GM23338 (cell line): Measurements from ENCODE around the gene RAB4A. TPM values are rescaled to one million over a fixed set of nuclear protein-coding genes. Genes with fewer than 3 reads are reported as not detected.

Experiments used
- ATAC-seq: fragments of 200-7000 bp; cut with Tn5 transposase; 3 replicates; pipeline ENCODE4 v1.9.1; 2020
- DNase-seq: peaks from one replicate; pipeline ENCODE4 v3.0.0-alpha.2; 2015; ENCODE audit warnings: low spot score
- H2AFZ ChIP-seq: fragments of 200-600 bp; sonication (generic); 2 replicates; pipeline ENCODE4 v1.8.0; 2016; ENCODE audit warnings: antibody characterized with exemption, mild to moderate bottlenecking, moderate library complexity
- H3F3A ChIP-seq: fragments of 200-600 bp; sonication (generic); replicated peaks from 2 replicates; pipeline ENCODE4 v1.8.0; 2017; ENCODE audit warnings: antibody characterized with exemption, mixed run types, low read depth
- H3K27ac ChIP-seq: fragments of 200-600 bp; sonication (generic); 2 replicates; pipeline ENCODE4 v1.6.1; 2016; ENCODE audit warnings: low read depth
- H3K27me3 ChIP-seq: fragments of 200-600 bp; sonication (generic); 2 replicates; pipeline ENCODE4 v1.8.0; 2016; ENCODE audit warnings: mild to moderate bottlenecking, mixed run types, moderate library complexity; ENCODE audit not compliant: insufficient read depth
- H3K36me3 ChIP-seq: fragments of 200-600 bp; sonication (generic); 2 replicates; pipeline ENCODE4 v1.8.0; 2016; ENCODE audit warnings: mild to moderate bottlenecking; ENCODE audit not compliant: insufficient read depth
- H3K4me1 ChIP-seq: fragments of 200-600 bp; sonication (generic); 2 replicates; pipeline ENCODE4 v1.8.0; 2016; ENCODE audit warnings: mild to moderate bottlenecking, moderate library complexity; ENCODE audit not compliant: insufficient read depth
- H3K4me2 ChIP-seq: fragments of 200-600 bp; sonication (generic); 2 replicates; pipeline ENCODE4 v1.7.1; 2017; ENCODE audit warnings: mixed run types
- H3K4me3 ChIP-seq: fragments of 200-600 bp; sonication (generic); 2 replicates; pipeline ENCODE4 v1.6.1; 2016; ENCODE audit warnings: mixed run types
- H3K79me2 ChIP-seq: fragments of 200-600 bp; sonication (generic); replicated peaks from 2 replicates; pipeline ENCODE4 v1.8.0; 2017; ENCODE audit warnings: mild to moderate bottlenecking; ENCODE audit not compliant: insufficient read depth
- H3K9me2 ChIP-seq: fragments of 200-600 bp; sonication (generic); 2 replicates; pipeline ENCODE4 v1.8.0; 2017; ENCODE audit not compliant: insufficient read depth
- H4K20me1 ChIP-seq: fragments of 200-600 bp; sonication (generic); replicated peaks from 2 replicates; pipeline ENCODE4 v1.8.0; 2017; ENCODE audit warnings: mild to moderate bottlenecking; ENCODE audit not compliant: insufficient read depth
- H3K27ac Mint-ChIP-seq: 2 replicates; pipeline ENCODE4 v1.8.0; 2020; ENCODE audit warnings: inconsistent platforms, mild to moderate bottlenecking, moderate library complexity, mixed read lengths
- H3K27me3 Mint-ChIP-seq: 3 replicates; pipeline ENCODE4 v1.8.0; 2022; ENCODE audit warnings: low read depth, mild to moderate bottlenecking, moderate library complexity, mixed read lengths, inconsistent platforms; ENCODE audit not compliant: insufficient read depth, poor library complexity
- H3K36me3 Mint-ChIP-seq: 3 replicates; pipeline ENCODE4 v1.8.0; 2021; ENCODE audit warnings: low read depth, mild to moderate bottlenecking, inconsistent platforms, moderate library complexity, mixed read lengths
- H3K4me1 Mint-ChIP-seq: 3 replicates; pipeline ENCODE4 v1.8.0; 2020; ENCODE audit warnings: mild to moderate bottlenecking, inconsistent platforms, mixed read lengths
- H3K4me3 Mint-ChIP-seq: 3 replicates; pipeline ENCODE4 v1.8.0; 2021; ENCODE audit warnings: moderate library complexity, mild to moderate bottlenecking, inconsistent platforms, mixed read lengths
- H3K9me3 Mint-ChIP-seq: 3 replicates; pipeline ENCODE4 v1.8.0; 2020; ENCODE audit warnings: moderate library complexity, mild to moderate bottlenecking, inconsistent platforms, mixed read lengths
- CREB1 ChIP-seq: fragments of 250-450 bp; sonication (Bioruptor Pico); IDR thresholded peaks from 2 replicates; pipeline ENCODE4 v1.5.0; 2020; ENCODE audit warnings: low read depth, mild to moderate bottlenecking, moderate library complexity
- EZH2 ChIP-seq: fragments of 200-600 bp; sonication (generic); IDR thresholded peaks from one replicate; pipeline ENCODE4 v1.8.0; 2017; ENCODE audit warnings: antibody characterized with exemption, mild to moderate bottlenecking, low read depth; ENCODE audit not compliant: unreplicated experiment
- NANOG ChIP-seq: IDR thresholded peaks from 2 replicates; pipeline ENCODE4 v1.6.1; 2016; ENCODE audit warnings: antibody characterized with exemption, borderline replicate concordance
- STAT1 ChIP-seq: IDR thresholded peaks from one replicate; pipeline ENCODE4 v1.6.1; 2016; ENCODE audit warnings: antibody characterized with exemption; ENCODE audit not compliant: unreplicated experiment
- ZNF331 ChIP-seq: fragments of 250-450 bp; sonication (Bioruptor Pico); IDR thresholded peaks from 2 replicates; pipeline ENCODE4 v1.5.0; 2020; ENCODE audit warnings: low read depth, mild to moderate bottlenecking, moderate library complexity
- polyA plus RNA-seq: library from polyadenylated mRNA; unstranded; fragments of >200 nt; fragmentation: Nextera tagmentation; extraction: Ambion mirVana; gene quantifications from 2 replicates; pipeline ENCODE4 v1.2.1, GENCODE V29; 2016
- total RNA-seq: library from RNA; depleted of rRNA; stranded (reverse); fragments of >200 nt; shearing (Covaris generic); gene quantifications from 2 replicates; pipeline ENCODE4 v1.2.3, GENCODE V29; 2014
- TF ChIP-seq, protein P1 (sequence below): fragments of 250-450 bp; sonication (Bioruptor Pico); IDR thresholded peaks from 2 replicates; pipeline ENCODE4 v1.5.0; 2020; ENCODE audit warnings: mild to moderate bottlenecking, moderate library complexity
- TF ChIP-seq, protein P2 (sequence below): IDR thresholded peaks from 2 replicates; pipeline ENCODE4 v1.6.1; 2016; ENCODE audit warnings: antibody characterized with exemption

Gene RAB4A
- total and polyA plus RNA-seq, 2 experiments from 2014 or later = 37.5 to 50.8 TPM

DNA sequence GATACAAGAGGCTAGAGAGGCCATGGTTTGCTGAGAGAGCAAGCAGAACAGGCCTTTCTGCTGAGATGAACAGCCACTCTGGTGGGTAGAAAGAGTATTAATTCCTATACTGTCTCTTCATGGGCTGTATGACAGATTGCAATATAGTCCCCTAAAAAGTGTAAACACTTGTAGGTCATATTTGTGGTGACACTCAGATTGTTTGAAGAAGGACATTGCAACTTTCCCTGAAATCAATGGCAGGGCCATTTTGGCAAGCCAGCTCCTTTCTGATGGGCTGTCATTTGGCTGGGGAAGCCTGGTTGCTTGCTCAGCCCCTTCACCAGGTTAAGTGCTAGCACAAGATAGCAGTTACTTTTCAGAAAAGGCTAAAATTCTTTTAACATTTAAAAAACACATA is 27.5 kb downstream of the RAB4A start:
- no peaks in the 10 kb centered on the region for H3K4me1 ChIP-seq
- TF ChIP-seq, protein P1, sequence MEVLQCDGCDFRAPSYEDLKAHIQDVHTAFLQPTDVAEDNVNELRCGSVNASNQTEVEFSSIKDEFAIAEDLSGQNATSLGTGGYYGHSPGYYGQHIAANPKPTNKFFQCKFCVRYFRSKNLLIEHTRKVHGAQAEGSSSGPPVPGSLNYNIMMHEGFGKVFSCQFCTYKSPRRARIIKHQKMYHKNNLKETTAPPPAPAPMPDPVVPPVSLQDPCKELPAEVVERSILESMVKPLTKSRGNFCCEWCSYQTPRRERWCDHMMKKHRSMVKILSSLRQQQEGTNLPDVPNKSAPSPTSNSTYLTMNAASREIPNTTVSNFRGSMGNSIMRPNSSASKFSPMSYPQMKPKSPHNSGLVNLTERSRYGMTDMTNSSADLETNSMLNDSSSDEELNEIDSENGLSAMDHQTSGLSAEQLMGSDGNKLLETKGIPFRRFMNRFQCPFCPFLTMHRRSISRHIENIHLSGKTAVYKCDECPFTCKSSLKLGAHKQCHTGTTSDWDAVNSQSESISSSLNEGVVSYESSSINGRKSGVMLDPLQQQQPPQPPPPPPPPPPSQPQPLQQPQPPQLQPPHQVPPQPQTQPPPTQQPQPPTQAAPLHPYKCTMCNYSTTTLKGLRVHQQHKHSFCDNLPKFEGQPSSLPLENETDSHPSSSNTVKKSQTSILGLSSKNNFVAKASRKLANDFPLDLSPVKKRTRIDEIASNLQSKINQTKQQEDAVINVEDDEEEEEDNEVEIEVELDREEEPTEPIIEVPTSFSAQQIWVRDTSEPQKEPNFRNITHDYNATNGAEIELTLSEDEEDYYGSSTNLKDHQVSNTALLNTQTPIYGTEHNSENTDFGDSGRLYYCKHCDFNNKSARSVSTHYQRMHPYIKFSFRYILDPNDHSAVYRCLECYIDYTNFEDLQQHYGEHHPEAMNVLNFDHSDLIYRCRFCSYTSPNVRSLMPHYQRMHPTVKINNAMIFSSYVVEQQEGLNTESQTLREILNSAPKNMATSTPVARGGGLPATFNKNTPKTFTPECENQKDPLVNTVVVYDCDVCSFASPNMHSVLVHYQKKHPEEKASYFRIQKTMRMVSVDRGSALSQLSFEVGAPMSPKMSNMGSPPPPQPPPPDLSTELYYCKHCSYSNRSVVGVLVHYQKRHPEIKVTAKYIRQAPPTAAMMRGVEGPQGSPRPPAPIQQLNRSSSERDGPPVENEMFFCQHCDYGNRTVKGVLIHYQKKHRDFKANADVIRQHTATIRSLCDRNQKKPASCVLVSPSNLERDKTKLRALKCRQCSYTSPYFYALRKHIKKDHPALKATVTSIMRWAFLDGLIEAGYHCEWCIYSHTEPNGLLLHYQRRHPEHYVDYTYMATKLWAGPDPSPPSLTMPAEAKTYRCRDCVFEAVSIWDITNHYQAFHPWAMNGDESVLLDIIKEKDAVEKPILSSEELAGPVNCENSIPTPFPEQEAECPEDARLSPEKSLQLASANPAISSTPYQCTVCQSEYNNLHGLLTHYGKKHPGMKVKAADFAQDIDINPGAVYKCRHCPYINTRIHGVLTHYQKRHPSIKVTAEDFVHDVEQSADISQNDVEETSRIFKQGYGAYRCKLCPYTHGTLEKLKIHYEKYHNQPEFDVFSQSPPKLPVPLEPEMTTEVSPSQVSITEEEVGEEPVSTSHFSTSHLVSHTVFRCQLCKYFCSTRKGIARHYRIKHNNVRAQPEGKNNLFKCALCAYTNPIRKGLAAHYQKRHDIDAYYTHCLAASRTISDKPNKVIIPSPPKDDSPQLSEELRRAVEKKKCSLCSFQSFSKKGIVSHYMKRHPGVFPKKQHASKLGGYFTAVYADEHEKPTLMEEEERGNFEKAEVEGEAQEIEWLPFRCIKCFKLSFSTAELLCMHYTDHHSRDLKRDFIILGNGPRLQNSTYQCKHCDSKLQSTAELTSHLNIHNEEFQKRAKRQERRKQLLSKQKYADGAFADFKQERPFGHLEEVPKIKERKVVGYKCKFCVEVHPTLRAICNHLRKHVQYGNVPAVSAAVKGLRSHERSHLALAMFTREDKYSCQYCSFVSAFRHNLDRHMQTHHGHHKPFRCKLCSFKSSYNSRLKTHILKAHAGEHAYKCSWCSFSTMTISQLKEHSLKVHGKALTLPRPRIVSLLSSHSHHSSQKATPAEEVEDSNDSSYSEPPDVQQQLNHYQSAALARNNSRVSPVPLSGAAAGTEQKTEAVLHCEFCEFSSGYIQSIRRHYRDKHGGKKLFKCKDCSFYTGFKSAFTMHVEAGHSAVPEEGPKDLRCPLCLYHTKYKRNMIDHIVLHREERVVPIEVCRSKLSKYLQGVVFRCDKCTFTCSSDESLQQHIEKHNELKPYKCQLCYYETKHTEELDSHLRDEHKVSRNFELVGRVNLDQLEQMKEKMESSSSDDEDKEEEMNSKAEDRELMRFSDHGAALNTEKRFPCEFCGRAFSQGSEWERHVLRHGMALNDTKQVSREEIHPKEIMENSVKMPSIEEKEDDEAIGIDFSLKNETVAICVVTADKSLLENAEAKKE (CRISPR knock-in tag) = no peak
- TF ChIP-seq, protein P2, sequence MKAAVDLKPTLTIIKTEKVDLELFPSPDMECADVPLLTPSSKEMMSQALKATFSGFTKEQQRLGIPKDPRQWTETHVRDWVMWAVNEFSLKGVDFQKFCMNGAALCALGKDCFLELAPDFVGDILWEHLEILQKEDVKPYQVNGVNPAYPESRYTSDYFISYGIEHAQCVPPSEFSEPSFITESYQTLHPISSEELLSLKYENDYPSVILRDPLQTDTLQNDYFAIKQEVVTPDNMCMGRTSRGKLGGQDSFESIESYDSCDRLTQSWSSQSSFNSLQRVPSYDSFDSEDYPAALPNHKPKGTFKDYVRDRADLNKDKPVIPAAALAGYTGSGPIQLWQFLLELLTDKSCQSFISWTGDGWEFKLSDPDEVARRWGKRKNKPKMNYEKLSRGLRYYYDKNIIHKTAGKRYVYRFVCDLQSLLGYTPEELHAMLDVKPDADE = no peak
- no peak for TF ChIP-seq NANOG
- DNase-seq = no peak
- H3K27me3 Mint-ChIP-seq = peaks cover 4% of the 10 kb centered on the region
- H3K27ac Mint-ChIP-seq = no peak overlapping the region
- H2AFZ ChIP-seq = no peak overlapping the region
- H3K4me2 ChIP-seq = no peak overlapping the region
- H3K4me3 Mint-ChIP-seq = no peak overlapping the region
- H3F3A ChIP-seq = no peaks in the 10 kb centered on the region
- H3K27ac ChIP-seq = no peak overlapping the region
- 0 out of 2 replicates have a peak, but pooled peaks cover under 1% of the 10 kb centered on the region for H4K20me1 ChIP-seq
- no peaks in the 10 kb centered on the region for H3K79me2 ChIP-seq
- 0 out of 2 replicates have a peak, but pooled peaks cover 8% of the 10 kb centered on the region for H3K36me3 ChIP-seq
- no peak overlapping the region for H3K4me3 ChIP-seq
- H3K9me2 ChIP-seq = no peaks in the 10 kb centered on the region
- H3K36me3 Mint-ChIP-seq = peaks cover 10% of the 10 kb centered on the region
- H3K4me1 Mint-ChIP-seq = peaks cover 7% of the 10 kb centered on the region; the same call in 2 of the 3 replicates
- H3K9me3 Mint-ChIP-seq = no peaks in the 10 kb centered on the region
- ATAC-seq = no peak
- no peaks in the 10 kb centered on the region for H3K27me3 ChIP-seq

DNA sequence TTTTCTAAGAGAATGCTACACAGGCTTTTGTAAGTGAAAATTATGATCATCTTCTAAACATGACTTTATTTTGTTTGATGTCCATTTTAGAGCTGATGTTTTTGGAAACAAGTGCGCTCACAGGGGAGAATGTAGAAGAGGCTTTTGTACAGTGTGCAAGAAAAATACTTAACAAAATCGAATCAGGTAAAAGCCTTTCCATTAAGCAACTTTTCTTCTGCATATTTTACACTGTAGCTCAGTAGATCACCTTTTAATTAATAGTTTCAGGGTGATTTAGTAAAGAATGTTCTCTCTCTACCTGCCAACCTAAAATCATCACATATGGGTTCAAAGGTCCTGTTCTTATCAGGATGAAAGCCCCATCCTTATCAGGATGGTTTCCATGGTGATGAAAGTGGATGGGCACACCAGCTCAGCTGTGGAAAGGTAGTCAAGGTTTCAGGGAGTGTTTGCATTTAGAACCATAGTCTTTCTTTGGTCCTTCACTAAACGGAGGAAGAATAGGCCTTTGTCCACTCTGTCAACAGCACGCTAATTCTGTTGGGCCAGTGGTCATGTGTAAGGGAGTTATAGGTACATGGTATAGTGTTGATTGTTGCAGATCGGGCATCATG is 28.1 kb downstream of the RAB4A start:
- H3K4me3 ChIP-seq = no peak overlapping the region
- no peak overlapping the region for H2AFZ ChIP-seq
- no peak overlapping the region for H3K27ac ChIP-seq
- H3K27ac Mint-ChIP-seq = no peak overlapping the region
- peaks cover 10% of the 10 kb centered on the region for H3K36me3 Mint-ChIP-seq
- H3F3A ChIP-seq = no peaks in the 10 kb centered on the region
- H4K20me1 ChIP-seq = no peaks in the 10 kb centered on the region
- peaks cover 7% of the 10 kb centered on the region; the same call in 2 of the 3 replicates for H3K4me1 Mint-ChIP-seq
- no peaks in the 10 kb centered on the region for H3K9me3 Mint-ChIP-seq
- no peak for DNase-seq
- no peaks in the 10 kb centered on the region for H3K9me2 ChIP-seq
- H3K36me3 ChIP-seq = 0 out of 2 replicates have a peak, but pooled peaks cover 12% of the 10 kb centered on the region
- no peak for ATAC-seq
- H3K4me1 ChIP-seq = no peaks in the 10 kb centered on the region
- H3K27me3 Mint-ChIP-seq = no peaks in the 10 kb centered on the region
- H3K4me2 ChIP-seq = no peak overlapping the region
- H3K79me2 ChIP-seq = no peaks in the 10 kb centered on the region
- H3K27me3 ChIP-seq = no peaks in the 10 kb centered on the region
- H3K4me3 Mint-ChIP-seq = no peak overlapping the region
- TF ChIP-seq EZH2 (no peak), STAT1 (no peak), CREB1 (CRISPR knock-in tag) (no peak), ZNF331 (no peak)
